ENCODE data around the gene ACMSD. TPM values are rescaled to one million over a fixed set of nuclear protein-coding genes. Genes with fewer than 3 reads are reported as not detected.

ACMSD gene
- total and polyA plus RNA-seq, 9 of the 15 experiments (the other 6 are each of a cell fraction or from before 2014, with no cell fraction given), result not detected

DNA sequence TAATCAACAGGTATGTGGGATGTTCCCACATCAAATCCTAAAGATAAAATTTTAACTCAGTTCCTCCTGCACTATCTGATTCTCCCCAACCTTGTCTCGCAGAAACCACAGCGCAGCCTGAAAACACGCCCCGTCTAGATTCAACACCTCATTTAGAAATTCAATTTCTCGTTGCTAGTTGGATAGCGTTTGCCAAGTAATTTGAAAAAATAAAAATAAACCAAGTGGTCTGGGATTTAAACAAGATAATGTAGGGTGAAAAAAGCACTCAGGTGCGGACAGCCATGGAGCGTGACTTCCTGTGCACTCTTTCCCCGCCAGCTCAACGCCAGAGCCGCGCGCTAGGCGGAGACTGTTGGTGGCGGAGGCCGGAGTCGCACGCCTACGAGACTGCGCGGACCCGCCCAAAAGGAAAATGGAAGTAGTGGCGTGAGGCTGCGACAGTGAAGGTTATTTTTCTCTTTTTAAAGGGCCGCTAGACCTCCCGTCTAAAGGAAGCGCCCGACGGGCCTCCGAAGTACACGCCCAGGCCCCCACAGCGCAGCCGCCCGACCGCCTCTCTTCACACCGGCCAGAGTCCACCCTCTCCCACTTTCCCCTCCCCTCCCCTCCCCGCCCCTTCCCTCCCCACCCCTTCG is 79.6 kb downstream of the ACMSD start (continued):
- TF ChIP-seq, protein P1, sequence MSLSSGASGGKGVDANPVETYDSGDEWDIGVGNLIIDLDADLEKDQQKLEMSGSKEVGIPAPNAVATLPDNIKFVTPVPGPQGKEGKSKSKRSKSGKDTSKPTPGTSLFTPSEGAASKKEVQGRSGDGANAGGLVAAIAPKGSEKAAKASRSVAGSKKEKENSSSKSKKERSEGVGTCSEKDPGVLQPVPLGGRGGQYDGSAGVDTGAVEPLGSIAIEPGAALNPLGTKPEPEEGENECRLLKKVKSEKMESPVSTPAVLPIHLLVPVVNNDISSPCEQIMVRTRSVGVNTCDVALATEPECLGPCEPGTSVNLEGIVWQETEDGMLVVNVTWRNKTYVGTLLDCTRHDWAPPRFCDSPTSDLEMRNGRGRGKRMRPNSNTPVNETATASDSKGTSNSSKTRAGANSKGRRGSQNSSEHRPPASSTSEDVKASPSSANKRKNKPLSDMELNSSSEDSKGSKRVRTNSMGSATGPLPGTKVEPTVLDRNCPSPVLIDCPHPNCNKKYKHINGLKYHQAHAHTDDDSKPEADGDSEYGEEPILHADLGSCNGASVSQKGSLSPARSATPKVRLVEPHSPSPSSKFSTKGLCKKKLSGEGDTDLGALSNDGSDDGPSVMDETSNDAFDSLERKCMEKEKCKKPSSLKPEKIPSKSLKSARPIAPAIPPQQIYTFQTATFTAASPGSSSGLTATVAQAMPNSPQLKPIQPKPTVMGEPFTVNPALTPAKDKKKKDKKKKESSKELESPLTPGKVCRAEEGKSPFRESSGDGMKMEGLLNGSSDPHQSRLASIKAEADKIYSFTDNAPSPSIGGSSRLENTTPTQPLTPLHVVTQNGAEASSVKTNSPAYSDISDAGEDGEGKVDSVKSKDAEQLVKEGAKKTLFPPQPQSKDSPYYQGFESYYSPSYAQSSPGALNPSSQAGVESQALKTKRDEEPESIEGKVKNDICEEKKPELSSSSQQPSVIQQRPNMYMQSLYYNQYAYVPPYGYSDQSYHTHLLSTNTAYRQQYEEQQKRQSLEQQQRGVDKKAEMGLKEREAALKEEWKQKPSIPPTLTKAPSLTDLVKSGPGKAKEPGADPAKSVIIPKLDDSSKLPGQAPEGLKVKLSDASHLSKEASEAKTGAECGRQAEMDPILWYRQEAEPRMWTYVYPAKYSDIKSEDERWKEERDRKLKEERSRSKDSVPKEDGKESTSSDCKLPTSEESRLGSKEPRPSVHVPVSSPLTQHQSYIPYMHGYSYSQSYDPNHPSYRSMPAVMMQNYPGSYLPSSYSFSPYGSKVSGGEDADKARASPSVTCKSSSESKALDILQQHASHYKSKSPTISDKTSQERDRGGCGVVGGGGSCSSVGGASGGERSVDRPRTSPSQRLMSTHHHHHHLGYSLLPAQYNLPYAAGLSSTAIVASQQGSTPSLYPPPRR (CRISPR knock-in tag; IDR thresholded peaks at IDR 0.05; ENCODE audit: borderline replicate concordance), result no peak
- TF ChIP-seq NKRF (IDR thresholded peaks at IDR 0.05; ENCODE audit: borderline replicate concordance) (peak; percentile 59; the same call in 1 of the 2 replicates), KDM4B (IDR thresholded peaks at IDR 0.05; ENCODE audit: borderline replicate concordance in 2 of 2, low read depth in 1 of 2) (no peak), CGGBP1 (CRISPR knock-in tag; IDR thresholded peaks at IDR 0.05) (no peak), ZBTB7A (IDR thresholded peaks at IDR 0.05; ENCODE audit: borderline replicate concordance, control insufficient read depth, low read depth, low read length) (no peak), ARID1B (IDR thresholded peaks at IDR 0.05) (peak; percentile 58), ZKSCAN3 (CRISPR knock-in tag; IDR thresholded peaks at IDR 0.05) (no peak), STAT5A (IDR thresholded peaks at IDR 0.05; ENCODE audit: borderline replicate concordance, low read length) (no peak; the same call in 1 of the 2 replicates), POLR3A (IDR thresholded peaks at IDR 0.05; ENCODE audit: borderline replicate concordance, extremely low read depth, insufficient read depth, insufficient read length) (no peak), RNF2 (IDR thresholded peaks at IDR 0.05) (peak; percentile 59; the same call in 1 of the 2 replicates), ZNF764 (CRISPR knock-in tag; IDR thresholded peaks at IDR 0.05; ENCODE audit: low read depth) (no peak), MTA2 (IDR thresholded peaks at IDR 0.05; ENCODE audit: low read depth) (no peak), FIP1L1 (IDR thresholded peaks at IDR 0.05; ENCODE audit: low read depth, low read length, poor library complexity, severe bottlenecking) (no peak), ZFP1 (CRISPR knock-in tag; IDR thresholded peaks at IDR 0.05) (no peak), HMG20B (CRISPR knock-in tag; IDR thresholded peaks at IDR 0.05) (no peak), ZNF253 (CRISPR knock-in tag; conservative IDR thresholded peaks at IDR 0.05) (no peak), ZNF696 (CRISPR knock-in tag; conservative IDR thresholded peaks at IDR 0.05) (no peak), ZNF445 (CRISPR knock-in tag; IDR thresholded peaks at IDR 0.05; ENCODE audit: low read depth) (no peak)
- TF ChIP-seq, protein P2, sequence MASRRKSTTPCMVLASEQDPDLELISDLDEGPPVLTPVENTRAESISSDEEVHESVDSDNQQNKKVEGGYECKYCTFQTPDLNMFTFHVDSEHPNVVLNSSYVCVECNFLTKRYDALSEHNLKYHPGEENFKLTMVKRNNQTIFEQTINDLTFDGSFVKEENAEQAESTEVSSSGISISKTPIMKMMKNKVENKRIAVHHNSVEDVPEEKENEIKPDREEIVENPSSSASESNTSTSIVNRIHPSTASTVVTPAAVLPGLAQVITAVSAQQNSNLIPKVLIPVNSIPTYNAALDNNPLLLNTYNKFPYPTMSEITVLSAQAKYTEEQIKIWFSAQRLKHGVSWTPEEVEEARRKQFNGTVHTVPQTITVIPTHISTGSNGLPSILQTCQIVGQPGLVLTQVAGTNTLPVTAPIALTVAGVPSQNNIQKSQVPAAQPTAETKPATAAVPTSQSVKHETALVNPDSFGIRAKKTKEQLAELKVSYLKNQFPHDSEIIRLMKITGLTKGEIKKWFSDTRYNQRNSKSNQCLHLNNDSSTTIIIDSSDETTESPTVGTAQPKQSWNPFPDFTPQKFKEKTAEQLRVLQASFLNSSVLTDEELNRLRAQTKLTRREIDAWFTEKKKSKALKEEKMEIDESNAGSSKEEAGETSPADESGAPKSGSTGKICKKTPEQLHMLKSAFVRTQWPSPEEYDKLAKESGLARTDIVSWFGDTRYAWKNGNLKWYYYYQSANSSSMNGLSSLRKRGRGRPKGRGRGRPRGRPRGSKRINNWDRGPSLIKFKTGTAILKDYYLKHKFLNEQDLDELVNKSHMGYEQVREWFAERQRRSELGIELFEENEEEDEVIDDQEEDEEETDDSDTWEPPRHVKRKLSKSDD (conservative IDR thresholded peaks at IDR 0.05; ENCODE audit: low read length), result 0 out of 2 replicates have a peak, but pooled peaks have one; percentile 25
